NCI-H128 (cell line): ENCODE data around the gene RBM23.
"Not testable (repeated sequence)": the region's sequence is repeated elsewhere in the genome, so short reads cannot be mapped to it uniquely, and the experiment has no call there.

Experiments used
- DNase-seq: peaks from one replicate; lab custom pipeline; 2025; ENCODE audit not compliant: unreplicated experiment; lab: John Stamatoyannopoulos, UW

Gene RBM23

GRCh38 chr14:22918804-22919600, at the start of gene RBM23:
RBM23 (minus strand) TSS chr14:22919149.
- peak; percentile 100 for DNase-seq

GRCh38 chr14:22966783-22967269, 47.9 kb upstream of the RBM23 start:
- DNase-seq = no peak

- not testable (repeated sequence) for DNase-seq
Measured at GRCh38 chr14:22965916-22966782, 47.2 kb upstream of the RBM23 start.

GRCh38 chr14:22962061-22962676, 43.2 kb upstream of the RBM23 start:
- no peak for DNase-seq

- DNase-seq = no peak
Measured at GRCh38 chr14:22955702-22956569, 37.0 kb upstream of the RBM23 start.

GRCh38 chr14:22952418-22952817, 33.5 kb upstream of the RBM23 start:
- no peak for DNase-seq

GRCh38 chr14:22951795-22952194, 32.8 kb upstream of the RBM23 start:
- not testable (repeated sequence) for DNase-seq

GRCh38 chr14:22945642-22946041, 26.7 kb upstream of the RBM23 start:
- no peak for DNase-seq

GRCh38 chr14:22939684-22940083, 20.7 kb upstream of the RBM23 start:
- DNase-seq = no peak

- DNase-seq = no peak
Measured at GRCh38 chr14:22935156-22935555, 16.2 kb upstream of the RBM23 start.

- DNase-seq = no peak
Measured at GRCh38 chr14:22932146-22932545, 13.2 kb upstream of the RBM23 start.

- no peak for DNase-seq
Measured at GRCh38 chr14:22929961-22930364, 11.0 kb upstream of the RBM23 start.

GRCh38 chr14:22929104-22929960, 10.4 kb upstream of the RBM23 start, which contains the start of gene PRMT5:
PRMT5 (minus strand) TSS chr14:22929376; CDS start chr14:22929361, 15 bp downstream.
- peak; percentile 99 for DNase-seq

- no peak for DNase-seq
Measured at GRCh38 chr14:22928237-22929103, 9.5 kb upstream of the RBM23 start.

- no peak for DNase-seq
Measured at GRCh38 chr14:22926316-22926715, 7.4 kb upstream of the RBM23 start.

GRCh38 chr14:22925513-22925912, 6.6 kb upstream of the RBM23 start:
- DNase-seq = no peak

- DNase-seq = no peak
Measured at GRCh38 chr14:22923746-22924145, 4.8 kb upstream of the RBM23 start.

- no peak for DNase-seq
Measured at GRCh38 chr14:22922294-22922693, 3.3 kb upstream of the RBM23 start.
